IMR-90 (cell line): Measurements from ENCODE around the gene DUSP14.

Experiments
- CEBPB ChIP-seq: IDR thresholded peaks from 2 replicates; pipeline ENCODE4 v1.6.1; 2012; ENCODE audit warnings: low read depth, low read length, improper control_type of control experiment
- CTCF ChIP-seq: conservative IDR thresholded peaks from 2 replicates; pipeline ENCODE4 v1.5.1; 2012; ENCODE audit warnings: mild to moderate bottlenecking, low read depth, low read length, improper control_type of control experiment
- FOS ChIP-seq: fragments of 150-350 bp; IDR thresholded peaks from 2 replicates; pipeline ENCODE4 v1.6.1; 2016; ENCODE audit warnings: low read depth, low read length
- MAFK ChIP-seq: IDR thresholded peaks from 2 replicates; pipeline ENCODE4 v1.6.1; 2012; ENCODE audit warnings: low read depth, low read length, improper control_type of control experiment
- MAZ ChIP-seq: IDR thresholded peaks from 2 replicates; pipeline ENCODE4 v1.6.1; 2012; ENCODE audit warnings: low read depth, mild to moderate bottlenecking, low read length, improper control_type of control experiment, moderate library complexity, borderline replicate concordance
- MXI1 ChIP-seq: IDR thresholded peaks from 2 replicates; pipeline ENCODE4 v1.6.1; 2012; ENCODE audit warnings: low read depth, mild to moderate bottlenecking, low read length, moderate library complexity, borderline replicate concordance
- NFE2L2 ChIP-seq: fragments of 150-350 bp; IDR thresholded peaks from 2 replicates; pipeline ENCODE4 v1.6.1; 2016; ENCODE audit warnings: low read depth, mild to moderate bottlenecking, low read length
- POLR2A ChIP-seq: IDR thresholded peaks from 2 replicates; pipeline ENCODE4 v1.6.1; 2012; ENCODE audit warnings: mild to moderate bottlenecking, low read depth, low read length
- RAD21 ChIP-seq: IDR thresholded peaks from 2 replicates; pipeline ENCODE4 v1.6.1; 2012; ENCODE audit warnings: low read length, improper control_type of control experiment
- RCOR1 ChIP-seq: IDR thresholded peaks from 2 replicates; pipeline ENCODE4 v1.6.1; 2012; ENCODE audit warnings: mild to moderate bottlenecking, low read length, improper control_type of control experiment; ENCODE audit not compliant: insufficient replicate concordance
- SMC3 ChIP-seq: fragments of 150-350 bp; IDR thresholded peaks from 2 replicates; pipeline ENCODE4 v1.6.1; 2016; ENCODE audit warnings: low read depth, mild to moderate bottlenecking, antibody characterized with exemption, low read length, moderate library complexity
- USF2 ChIP-seq: fragments of 150-350 bp; IDR thresholded peaks from 2 replicates; pipeline ENCODE4 v1.6.1; 2017; ENCODE audit warnings: mild to moderate bottlenecking, antibody characterized with exemption, low read length, low read depth
- TF ChIP-seq, protein P1 (sequence below): fragments of 150-350 bp; IDR thresholded peaks from 2 replicates; pipeline ENCODE4 v1.6.1; 2016; ENCODE audit warnings: low read depth, mild to moderate bottlenecking, low read length, moderate library complexity, borderline replicate concordance

DNA sequence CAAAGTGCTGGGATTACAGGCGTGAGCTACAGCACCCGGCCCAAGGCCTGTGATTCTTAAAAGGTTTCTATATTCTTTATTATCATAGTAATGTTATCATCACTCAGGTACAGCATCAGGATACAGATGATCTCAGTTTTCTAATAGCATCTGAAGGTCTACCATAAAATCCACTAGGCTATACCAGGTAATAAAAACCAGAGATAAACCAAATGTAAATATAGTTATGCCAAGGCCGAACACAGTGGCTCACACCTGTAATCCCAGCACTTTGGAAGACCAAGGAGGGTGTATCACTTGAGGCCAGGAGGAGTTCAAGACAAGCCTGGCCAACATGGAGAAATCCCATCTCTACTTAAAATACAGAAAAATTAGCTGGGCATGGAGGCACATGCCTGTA, 65.7 kb downstream of the DUSP14 start:
- TF ChIP-seq RAD21 (no peak), CTCF (no peak), USF2 (no peak), POLR2A (no peak), SMC3 (no peak), CEBPB (no peak), MAZ (no peak), FOS (no peak), MAFK (no peak), MXI1 (no peak), NFE2L2 (no peak), RCOR1 (no peak)
- TF ChIP-seq, protein P1, sequence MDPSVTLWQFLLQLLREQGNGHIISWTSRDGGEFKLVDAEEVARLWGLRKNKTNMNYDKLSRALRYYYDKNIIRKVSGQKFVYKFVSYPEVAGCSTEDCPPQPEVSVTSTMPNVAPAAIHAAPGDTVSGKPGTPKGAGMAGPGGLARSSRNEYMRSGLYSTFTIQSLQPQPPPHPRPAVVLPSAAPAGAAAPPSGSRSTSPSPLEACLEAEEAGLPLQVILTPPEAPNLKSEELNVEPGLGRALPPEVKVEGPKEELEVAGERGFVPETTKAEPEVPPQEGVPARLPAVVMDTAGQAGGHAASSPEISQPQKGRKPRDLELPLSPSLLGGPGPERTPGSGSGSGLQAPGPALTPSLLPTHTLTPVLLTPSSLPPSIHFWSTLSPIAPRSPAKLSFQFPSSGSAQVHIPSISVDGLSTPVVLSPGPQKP = no peak
